ENCODE results near the gene HOOK1.

Gene HOOK1

GRCh38 chr1:59871746-59872145 is 57.0 kb downstream of the HOOK1 start:
- no peak for TF ChIP-seq CTCF (IDR thresholded peaks at IDR 0.05; ENCODE audit: insufficient read depth, missing control alignments)
- FAIRE-seq (no peak), DNase-seq (ENCODE audit: insufficient read length, low spot score) (no peak)

GRCh38 chr1:59877108-59877682 is 62.4 kb downstream of the HOOK1 start:
- FAIRE-seq, result no peak
- no peak for TF ChIP-seq CTCF (IDR thresholded peaks at IDR 0.05; ENCODE audit: insufficient read depth, missing control alignments)

GRCh38 chr1:59878370-59878769 is 63.6 kb downstream of the HOOK1 start:
- TF ChIP-seq CTCF (IDR thresholded peaks at IDR 0.05; ENCODE audit: insufficient read depth, missing control alignments), result no peak
- FAIRE-seq (no peak), DNase-seq (ENCODE audit: insufficient read length, low spot score) (no peak)

More at GRCh38 chr1:59877108-59877682, 62.4 kb downstream of the HOOK1 start:
- no peak for DNase-seq (ENCODE audit: insufficient read length, low spot score)

- FAIRE-seq (no peak), DNase-seq (ENCODE audit: insufficient read length, low spot score) (no peak)
These were observed 64.8 kb downstream of the HOOK1 start for GRCh38 chr1:59879574-59879973.

GRCh38 chr1:59879996-59880505 is 65.3 kb downstream of the HOOK1 start:
- TF ChIP-seq CTCF (IDR thresholded peaks at IDR 0.05; ENCODE audit: insufficient read depth, missing control alignments), result no peak
- no peak for FAIRE-seq
- DNase-seq (ENCODE audit: insufficient read length, low spot score), result no peak

More at GRCh38 chr1:59879574-59879973, 64.8 kb downstream of the HOOK1 start:
- TF ChIP-seq CTCF (IDR thresholded peaks at IDR 0.05; ENCODE audit: insufficient read depth, missing control alignments), result peak; percentile 64

GRCh38 chr1:59880735-59881134 is 66.0 kb downstream of the HOOK1 start:
- FAIRE-seq (no peak), DNase-seq (ENCODE audit: insufficient read length, low spot score) (no peak)
- TF ChIP-seq CTCF (IDR thresholded peaks at IDR 0.05; ENCODE audit: insufficient read depth, missing control alignments), result no peak

GRCh38 chr1:59885160-59885832 is 70.5 kb downstream of the HOOK1 start:
- no peak for TF ChIP-seq CTCF (IDR thresholded peaks at IDR 0.05; ENCODE audit: insufficient read depth, missing control alignments)
- FAIRE-seq (no peak), DNase-seq (ENCODE audit: insufficient read length, low spot score) (no peak)
